Raji (cell line): Measurements from ENCODE around the gene TMEM174.

Source experiments
- POLR2A ChIP-seq: IDR thresholded peaks from 2 replicates; pipeline ENCODE4 v1.6.1; 2011; ENCODE audit warnings: low read depth, low read length, control low read depth; ENCODE audit not compliant: insufficient read depth

The TMEM174 gene, protein sequence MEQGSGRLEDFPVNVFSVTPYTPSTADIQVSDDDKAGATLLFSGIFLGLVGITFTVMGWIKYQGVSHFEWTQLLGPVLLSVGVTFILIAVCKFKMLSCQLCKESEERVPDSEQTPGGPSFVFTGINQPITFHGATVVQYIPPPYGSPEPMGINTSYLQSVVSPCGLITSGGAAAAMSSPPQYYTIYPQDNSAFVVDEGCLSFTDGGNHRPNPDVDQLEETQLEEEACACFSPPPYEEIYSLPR

DNA sequence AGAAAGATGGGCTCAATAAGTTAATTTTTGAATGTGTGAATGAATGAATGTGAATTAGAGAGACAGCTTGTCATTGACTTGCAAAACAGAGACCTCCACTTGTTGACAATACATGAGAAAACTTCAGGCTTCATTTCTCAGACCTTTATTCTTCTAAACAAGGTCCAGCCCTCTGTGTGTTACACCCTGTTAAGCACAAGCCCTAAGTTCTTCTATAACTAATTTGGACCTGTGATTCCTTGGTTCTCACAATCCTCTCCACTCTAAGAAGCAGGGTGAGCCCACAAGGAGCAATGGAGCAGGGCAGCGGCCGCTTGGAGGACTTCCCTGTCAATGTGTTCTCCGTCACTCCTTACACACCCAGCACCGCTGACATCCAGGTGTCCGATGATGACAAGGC is at the start of gene TMEM174:
TSS of gene TMEM174 (plus strand) at position 243 of the 400 bp plus-strand sequence. CDS start at position 294, 51 bp downstream.
- no peak for TF ChIP-seq POLR2A

DNA sequence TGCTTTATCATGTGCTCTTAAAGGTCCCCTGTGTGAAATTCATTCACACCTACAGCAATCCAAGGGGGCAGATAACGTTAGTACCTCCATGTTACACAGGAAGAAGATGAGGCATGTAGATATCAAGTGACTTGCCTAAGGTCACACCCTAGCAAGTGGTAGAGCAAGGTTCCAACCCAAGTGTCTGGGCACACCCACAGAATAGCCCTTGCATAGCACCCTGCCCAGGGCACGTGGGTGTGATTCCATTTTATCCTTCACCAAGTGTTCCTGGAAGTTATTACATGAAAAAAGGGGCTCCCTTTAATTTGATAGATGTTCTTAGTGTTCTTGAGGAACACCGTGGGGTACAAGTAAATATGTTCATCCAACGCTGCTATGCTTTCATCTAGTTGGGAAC is 47.7 kb upstream of the TMEM174 start:
- TF ChIP-seq POLR2A: no peak

DNA sequence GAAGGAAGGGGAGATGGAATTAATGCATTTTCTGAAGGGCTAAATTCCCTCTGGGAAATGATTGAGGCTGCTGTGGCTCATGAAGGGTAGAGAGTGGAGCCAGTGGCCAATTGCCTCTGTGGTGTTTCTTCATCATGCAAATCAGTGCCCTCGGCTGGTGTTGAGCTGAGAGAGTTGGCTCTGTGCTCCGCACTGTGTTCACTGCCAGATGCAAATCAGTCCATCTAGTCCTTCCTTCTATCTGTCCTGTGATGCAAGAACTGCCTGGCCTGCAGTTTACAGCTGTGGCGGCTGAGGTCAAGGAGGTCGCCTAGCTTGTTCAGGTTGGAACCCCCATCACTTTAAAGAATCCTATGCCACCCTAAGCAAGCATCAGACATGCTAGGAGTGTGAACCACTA is 46.6 kb upstream of the TMEM174 start:
- no peak for TF ChIP-seq POLR2A

DNA sequence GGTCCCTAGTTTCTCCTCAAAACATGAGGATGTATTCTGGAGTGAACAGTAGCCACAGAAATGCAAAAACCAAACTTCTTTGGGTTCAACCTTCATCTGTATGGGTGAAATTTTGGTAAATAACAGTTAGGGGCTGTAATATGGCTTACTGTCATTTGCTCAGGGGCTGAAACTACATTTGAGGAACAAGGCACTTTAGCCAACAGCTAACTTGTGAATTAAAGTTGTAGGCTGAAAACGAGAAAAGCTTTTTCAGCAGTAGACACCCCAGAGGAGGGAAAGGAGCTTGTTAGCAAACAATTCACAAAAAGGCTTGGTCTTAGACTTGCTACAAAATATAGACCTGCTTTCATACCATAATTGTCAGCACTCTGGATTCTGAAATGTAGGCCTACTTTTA is 46.0 kb upstream of the TMEM174 start:
- no peak for TF ChIP-seq POLR2A

DNA sequence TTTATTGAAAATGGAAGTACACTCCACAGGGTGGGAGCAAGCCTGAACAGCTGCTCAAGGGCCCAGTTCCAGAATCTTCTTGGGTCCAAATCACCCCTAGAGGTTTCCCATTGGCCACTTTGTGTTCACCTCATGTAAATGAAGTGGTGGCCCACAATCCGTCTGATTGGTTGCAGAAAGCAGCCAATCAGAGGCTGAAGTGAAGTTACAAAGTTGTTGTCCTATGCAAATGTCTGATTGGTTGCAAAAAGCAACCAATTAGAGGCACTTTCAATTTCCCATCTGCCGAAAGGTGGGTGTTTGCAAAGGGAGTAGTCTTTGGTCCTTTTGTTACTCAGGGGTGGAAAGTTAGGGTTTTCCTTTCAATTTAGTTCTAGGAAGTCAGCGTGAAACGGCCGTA is 43.9 kb upstream of the TMEM174 start:
- no peak for TF ChIP-seq POLR2A

DNA sequence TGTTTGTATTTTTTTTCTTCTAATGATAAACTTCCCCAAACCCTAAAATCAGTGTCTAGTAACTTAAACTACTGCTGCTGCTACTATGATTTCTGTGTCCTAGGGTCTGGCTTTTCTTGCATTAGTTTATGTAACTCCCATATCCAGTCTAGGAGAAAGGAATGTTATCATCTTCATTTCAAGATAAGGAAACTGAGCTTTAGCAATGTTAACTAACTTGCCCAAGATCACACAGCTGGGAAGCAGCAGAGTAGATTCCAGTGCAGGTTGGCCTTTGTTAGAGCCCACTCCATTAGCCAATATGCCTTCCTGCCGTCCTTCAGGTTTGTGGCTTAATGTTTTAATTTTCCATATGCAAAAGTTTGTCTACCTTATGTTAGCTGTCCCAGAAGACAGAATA is 42.2 kb upstream of the TMEM174 start:
- TF ChIP-seq POLR2A: no peak

DNA sequence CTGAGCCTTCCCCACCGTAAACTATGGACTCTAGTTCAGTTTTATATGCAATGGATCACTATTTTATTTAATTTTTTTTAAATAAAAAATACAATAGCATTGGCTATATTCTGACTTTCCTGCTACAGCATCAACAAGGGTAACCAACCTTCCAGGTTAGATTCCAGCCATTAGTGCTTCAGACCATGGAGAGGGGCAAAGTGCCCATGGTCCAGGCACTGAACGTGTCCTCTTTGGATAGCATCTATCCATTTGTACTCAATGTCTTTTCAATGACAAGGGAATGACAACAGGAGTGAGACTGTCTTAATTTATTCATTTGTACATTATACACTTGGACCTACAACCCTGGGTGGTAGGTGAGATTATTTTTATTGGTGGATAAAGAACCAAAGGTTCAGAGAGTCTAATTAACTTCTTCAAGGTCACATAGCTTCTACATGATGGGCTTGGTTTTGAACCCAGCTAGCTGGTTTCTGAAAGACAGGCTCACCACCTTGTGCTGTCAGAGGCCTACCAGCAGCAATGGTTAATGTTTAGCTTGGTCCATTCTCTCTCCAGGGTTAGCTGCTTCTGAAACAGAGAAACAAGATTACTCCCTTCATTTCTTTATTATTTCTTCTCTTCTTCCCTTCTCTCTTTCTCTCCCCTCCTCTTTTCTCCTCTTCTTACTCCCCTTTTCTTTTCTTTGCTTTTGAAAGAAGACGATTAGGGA is 41.1 kb upstream of the TMEM174 start:
- TF ChIP-seq POLR2A: no peak

DNA sequence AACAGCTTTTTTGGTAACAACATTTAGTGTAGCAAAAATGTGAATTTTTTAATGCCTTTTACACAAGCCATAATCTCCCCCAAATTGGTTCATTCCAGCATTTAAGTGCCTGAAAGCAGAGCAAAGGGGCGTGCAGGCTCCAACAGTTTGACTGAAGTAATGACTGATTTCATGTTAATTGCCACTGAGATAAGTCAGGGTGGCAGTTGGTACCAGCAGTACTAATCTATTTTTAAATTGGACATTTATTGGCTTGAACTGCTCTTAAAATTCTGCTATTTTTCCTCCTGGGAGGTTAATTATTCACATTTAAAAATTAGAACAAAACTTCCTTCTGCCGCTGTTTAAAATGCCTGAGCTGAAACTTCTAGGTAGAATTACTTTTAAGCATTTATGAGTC is 40.2 kb upstream of the TMEM174 start:
- TF ChIP-seq POLR2A: no peak

DNA sequence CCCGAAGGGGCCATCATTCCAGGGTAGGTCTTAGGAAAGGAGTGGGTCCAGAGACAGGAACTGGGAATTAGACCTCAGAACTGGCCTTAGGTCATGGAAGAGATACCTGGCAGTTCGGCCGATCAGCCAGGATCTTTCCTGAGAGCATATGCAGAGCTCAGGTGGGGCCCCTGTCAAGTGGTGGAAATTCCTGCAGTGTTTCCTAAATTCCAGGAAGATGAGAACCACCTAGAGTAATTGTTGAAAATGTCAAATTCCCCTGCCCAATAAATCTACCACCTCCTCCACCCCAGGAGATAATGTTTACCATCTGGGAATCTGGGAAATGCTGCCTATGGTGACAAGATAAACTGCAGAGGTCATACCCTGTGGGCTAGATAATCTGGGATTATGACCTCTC is 38.0 kb upstream of the TMEM174 start:
- TF ChIP-seq POLR2A: no peak

DNA sequence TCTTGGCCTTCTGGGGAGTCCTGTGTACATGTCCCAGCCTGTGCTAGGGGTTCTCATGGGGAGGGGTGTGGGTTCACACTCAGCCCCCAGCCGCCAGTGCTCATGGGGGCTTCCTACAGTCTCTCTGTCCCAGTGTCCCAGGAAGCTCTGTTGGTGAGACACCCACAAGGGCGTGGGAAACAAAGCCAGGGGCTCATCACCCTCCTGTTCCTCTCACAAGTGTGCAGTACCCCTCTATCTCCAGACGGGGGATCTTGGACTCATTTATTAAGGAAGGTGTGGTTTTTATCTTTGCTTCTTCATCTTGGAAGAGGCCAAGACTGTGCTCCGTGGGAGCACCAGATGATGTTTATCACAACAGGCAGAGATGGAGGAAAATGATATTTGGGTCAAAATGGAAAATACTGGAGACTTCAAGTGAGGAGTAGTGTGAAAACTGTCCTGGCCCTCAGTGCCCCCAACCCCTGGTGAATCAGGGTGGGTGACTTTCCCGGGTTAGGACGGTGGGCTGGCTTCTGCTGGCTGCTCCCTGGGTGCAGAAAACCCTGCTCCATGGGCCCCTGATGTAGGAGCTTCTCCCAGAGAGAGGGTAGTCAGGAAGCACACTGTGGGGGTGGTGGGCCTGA is 37.5 kb upstream of the TMEM174 start:
- TF ChIP-seq POLR2A: no peak

DNA sequence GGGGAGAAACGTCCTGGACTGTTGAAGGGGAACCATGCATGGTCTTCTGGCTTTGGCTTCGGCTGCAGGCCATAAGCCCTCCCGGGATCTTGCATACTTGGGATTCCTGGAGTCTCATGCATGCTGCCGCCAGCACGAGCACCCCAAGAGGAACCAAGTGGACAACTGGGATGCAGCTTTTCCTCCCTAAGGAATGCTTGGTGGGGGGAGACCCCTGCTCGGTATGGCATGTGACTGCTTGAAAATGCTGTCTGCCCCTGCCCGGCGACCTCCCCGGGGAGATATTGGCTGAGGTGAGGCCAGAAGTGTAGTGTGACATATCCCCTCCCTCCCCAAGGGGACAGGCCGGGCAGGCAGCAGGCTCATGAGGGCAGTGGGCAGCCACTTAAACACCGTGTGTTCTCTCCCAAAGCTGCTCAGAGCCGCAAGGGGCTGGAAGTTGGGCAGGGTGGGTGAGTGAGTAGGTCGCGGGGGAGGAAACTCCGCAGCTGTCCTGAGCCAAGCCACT is 36.9 kb upstream of the TMEM174 start:
- no peak for TF ChIP-seq POLR2A

DNA sequence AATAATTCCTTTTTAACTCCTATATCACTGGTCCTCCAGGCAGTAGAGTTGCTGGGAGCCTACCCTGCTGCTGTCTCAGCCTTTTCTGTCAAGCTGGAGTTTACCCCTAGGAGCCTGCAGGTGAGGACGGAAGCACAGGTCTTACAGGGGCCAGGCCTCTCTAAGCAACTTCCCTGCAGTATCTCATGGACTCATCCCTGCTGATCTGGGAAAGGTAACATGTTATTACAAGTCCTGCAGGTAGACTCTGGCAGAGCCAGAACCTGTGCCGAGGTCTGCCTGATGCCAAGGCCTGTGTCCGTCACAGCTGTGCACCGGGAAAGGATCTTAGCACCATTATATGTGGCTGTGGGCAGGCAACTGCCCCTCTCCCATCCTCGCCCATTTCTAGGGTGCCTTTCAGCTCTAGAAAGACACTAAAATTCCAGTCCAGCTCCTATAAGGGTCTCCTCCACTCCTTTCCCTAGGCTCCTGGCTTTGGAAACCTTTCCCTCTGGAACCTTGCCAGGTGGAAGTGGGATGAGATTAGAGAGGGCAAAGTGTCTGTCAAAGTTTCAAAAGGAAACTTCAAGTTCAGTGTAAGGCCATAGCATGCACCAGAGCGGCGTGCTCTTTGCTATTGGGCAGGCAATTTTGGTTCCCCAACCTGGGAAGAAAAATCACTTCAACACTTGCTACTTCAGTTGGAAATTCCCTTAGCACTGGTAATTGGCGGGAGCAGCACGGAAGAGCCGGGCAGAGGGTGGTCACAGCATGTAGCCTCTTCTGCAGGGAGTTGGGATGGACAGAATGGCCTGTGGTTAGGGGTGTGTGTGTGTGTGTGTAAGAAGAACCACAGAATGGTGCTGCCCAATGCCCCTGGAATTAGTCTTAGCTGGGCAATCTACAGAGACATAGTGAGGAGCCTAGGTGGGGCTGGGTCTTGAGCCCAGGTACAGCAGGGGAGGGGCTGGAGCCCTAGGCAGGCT is 35.1 kb upstream of the TMEM174 start:
- no peak for TF ChIP-seq POLR2A

DNA sequence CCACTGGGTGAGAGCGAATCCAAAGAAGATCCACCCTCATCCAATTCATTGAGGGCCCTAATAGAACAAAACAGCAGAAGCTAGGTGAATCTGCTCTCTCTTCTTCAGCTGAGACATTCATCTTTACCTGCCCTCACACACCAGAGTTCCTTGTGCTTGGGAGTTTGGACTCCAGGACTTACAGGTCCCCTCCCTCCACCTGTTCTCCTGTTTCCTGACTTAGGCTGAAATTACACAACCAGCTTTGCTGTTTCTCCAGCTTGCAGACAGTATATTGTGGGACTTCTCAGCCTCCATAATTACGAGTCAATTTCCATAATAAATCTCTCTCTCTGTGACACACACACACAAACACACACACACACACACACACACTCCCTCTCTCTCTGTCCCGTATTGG is 33.5 kb upstream of the TMEM174 start:
- no peak for TF ChIP-seq POLR2A

DNA sequence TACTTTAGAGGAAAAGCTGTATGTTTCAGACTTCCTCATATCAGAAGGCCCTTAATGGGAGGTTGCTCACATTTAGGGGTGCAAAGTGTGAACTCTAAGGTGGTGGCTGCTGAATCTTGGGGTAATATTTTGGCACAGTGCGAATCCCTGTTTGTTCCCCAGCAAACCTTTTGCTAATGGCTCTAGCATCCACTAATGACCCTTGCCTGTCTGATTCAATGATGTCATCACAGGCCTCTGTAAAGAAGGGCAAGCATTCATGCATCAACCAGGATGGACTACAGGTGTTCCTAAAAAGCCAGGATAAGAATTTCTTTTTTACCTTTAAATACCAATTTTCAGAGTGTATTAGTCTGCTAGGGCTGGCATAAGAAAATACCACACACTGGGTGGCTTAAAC is 32.2 kb upstream of the TMEM174 start:
- TF ChIP-seq POLR2A: no peak

DNA sequence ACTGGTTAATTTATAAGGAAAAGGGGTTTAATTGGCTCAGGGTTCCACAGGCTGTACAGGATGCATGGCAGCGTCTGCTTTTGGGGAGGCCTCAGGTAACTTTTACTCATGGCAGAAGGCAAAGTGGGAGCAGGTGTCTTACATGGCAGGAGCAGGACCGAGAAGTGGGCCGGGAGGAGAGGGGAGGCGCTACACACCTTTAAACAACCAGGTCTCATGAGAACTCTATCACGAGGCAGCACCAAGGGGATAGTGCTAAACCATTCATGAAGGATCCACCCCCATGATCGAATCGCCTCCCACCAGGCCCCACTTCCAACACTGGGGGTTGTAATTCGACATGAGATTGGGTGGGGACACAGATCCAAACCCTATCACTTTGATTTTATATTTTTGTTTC is 31.0 kb upstream of the TMEM174 start:
- no peak for TF ChIP-seq POLR2A
